HG03097 (cell line): ENCODE results near the gene TIFAB.

Experiments
- ATAC-seq: cut with Tn5 transposase; IDR thresholded peaks from one replicate; pipeline ENCODE4 v1.9.1; 2021; ENCODE audit not compliant: unreplicated experiment, low FRiP score

The TIFAB gene

GRCh38 chr5:135444881-135445280 is 7.3 kb downstream of the TIFAB start:
- no peak for ATAC-seq

DNA sequence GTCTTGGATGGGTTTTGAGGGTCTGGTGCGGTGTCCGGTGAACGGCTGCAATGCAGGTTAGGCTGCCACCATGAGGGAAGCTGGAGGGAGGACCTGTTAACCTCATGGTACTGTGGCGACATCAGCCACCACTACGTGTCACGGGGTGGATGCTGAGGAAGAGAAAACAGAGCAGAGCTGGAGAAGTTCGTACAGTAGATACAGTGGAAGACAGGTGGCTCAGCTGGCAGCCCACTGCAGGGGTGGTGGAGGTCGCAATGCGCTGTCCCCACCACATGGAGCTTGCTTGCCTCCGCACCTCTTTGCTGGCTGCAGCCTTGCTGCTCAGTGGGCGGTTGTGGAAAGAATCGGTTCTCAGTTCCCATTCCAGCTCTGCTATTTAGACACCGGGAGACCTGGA is 7.8 kb downstream of the TIFAB start:
- ATAC-seq = no peak

DNA sequence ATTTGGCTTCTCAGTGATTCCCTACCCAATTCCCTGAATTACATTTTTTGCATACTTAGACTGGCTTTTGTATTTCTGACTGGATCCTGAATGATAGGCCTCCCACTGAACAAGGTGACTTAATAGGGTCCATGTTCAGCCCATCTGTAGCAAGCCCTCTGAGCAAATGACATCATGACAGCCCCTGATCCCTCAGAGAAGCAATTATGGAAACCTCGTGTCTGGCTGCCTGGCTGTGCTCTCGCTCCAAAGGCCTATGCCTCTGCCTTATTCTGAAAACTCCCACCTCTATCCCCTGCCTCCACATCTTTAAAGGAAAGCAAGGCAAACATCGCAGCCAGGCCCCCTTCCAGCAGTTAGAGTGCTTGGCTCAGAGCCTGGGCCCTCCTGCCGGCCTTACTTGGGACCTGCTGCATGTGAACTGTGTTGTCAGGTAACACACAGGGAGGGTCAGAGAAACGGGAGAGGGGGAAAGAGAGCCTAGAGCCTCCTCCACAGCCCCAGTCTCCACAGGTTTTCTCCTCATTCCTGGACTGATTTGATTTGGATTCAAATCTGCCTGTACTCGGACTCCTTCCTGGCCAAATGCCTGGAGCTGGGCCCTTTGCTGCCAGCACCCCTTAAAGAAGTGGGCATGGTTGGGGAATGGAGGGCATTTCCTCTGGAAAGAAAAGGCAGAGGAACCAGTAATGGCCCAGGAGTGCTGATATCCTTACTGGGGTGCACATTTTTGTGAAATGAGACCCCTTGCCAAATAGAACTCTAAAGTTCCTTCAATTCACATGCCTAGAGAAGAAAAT is 8.8 kb downstream of the TIFAB start:
- no peak for ATAC-seq

DNA sequence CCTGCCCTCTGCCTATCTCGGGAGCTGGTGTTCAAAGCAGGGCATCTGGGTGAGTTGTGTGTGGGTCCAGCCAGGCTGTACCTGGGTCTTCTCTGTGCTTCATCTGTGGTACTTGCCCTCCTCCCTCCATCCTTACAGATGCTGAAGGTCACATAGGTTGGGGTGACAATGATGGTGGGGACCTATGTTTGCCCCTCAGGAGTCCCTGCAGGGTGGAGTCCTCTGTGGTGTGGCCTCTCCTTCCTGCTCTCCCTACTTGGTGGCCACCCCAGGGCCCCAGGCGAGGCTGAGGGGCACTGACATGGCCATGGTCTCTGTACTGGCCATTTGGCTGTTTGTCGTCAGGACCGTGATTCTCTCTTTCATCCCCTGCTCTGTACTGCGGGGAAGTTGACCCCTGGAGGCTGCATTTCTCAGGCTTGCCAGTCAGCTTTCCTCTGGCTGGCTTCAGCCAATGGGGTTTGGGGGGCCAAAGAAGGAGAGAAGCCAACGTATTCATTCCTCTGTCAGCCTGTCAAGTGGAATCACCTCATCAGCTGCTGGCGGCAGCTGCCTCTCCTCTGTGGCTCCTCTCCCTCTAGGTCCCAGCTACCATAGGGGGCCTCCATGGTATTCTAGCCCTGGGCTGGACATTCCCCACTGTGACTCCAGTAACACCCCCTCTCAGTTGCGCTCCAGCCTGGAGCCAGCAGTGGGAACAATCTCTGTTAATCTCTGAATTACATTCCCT is 9.6 kb downstream of the TIFAB start:
- no peak for ATAC-seq

DNA sequence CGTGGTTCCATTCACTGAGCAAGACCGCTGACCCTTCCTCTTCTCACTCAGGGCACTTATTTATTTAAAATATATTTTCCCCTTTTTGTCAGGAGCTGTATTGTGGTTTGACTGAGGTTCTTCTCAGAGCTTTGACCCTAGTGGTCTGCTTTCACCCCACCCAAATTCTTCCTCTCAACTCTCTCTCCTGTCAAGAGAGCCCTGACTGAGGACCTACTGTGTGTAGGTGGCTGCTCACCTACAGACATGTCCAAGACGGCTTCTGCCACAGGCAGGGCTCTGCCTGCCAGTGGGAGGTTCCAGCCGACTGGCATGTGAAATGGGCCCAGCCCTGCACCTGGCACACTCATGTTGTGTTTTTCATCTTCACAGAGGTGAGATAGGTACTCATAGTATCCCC is 10.2 kb downstream of the TIFAB start:
- ATAC-seq = no peak

GRCh38 chr5:135441350-135441831 is 10.8 kb downstream of the TIFAB start:
- ATAC-seq = no peak

DNA sequence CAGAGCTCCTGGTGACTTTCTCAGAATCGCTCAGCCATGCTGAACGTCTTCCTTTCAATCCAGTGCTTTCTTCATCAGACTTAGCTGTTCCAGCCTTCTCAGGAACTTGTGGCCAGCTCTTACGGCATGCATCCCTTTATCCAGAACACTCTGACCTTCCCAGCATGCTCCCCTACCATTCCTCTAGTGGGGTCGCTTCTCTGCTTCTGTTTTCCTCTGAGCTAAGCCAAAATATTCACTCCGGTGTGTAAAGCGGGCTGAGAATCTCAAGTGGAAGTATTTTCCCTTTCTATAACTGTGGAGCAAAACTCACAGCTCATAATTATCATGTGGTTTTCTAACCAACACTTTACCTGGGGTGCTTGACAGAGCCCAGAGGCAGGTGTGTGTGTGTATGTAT is 11.2 kb downstream of the TIFAB start:
- ATAC-seq = no peak

- no peak for ATAC-seq
These were observed 12.6 kb downstream of the TIFAB start for GRCh38 chr5:135439231-135440205.

DNA sequence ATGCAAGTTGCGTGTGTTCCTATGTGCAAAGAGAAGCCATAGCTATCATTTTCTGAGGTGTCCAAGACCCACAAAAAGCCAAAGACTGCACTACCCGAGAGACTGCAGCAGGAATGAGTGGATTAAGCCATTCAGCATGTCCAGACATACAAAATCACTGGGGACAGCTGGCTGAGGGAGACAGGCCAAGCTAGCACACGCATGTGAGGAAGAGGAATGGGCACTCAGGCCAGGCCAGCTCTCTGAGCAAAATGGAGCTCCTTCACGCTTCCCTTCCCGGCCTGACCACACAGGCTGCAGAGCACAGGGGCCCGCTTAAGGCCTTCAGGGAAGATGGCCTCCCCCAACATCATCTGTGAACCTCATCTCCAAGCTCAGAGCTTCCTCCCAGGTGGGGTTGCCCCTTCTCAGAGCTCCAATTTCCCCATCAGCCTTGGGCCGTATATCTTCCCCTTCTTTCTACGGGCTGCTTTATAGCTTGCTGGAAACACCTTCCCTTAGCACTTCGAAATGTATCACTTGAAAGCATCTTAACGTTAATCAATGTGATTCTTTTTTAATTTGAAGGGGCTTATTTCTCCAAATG is 13.4 kb downstream of the TIFAB start:
- ATAC-seq = no peak

GRCh38 chr5:135437796-135438560 is 14.2 kb downstream of the TIFAB start:
- ATAC-seq = no peak

GRCh38 chr5:135437422-135437795 is 14.7 kb downstream of the TIFAB start:
- no peak for ATAC-seq

GRCh38 chr5:135436951-135437418 is 15.2 kb downstream of the TIFAB start:
- ATAC-seq = no peak

- no peak for ATAC-seq
These were observed 16.5 kb downstream of the TIFAB start for GRCh38 chr5:135435467-135436330.

DNA sequence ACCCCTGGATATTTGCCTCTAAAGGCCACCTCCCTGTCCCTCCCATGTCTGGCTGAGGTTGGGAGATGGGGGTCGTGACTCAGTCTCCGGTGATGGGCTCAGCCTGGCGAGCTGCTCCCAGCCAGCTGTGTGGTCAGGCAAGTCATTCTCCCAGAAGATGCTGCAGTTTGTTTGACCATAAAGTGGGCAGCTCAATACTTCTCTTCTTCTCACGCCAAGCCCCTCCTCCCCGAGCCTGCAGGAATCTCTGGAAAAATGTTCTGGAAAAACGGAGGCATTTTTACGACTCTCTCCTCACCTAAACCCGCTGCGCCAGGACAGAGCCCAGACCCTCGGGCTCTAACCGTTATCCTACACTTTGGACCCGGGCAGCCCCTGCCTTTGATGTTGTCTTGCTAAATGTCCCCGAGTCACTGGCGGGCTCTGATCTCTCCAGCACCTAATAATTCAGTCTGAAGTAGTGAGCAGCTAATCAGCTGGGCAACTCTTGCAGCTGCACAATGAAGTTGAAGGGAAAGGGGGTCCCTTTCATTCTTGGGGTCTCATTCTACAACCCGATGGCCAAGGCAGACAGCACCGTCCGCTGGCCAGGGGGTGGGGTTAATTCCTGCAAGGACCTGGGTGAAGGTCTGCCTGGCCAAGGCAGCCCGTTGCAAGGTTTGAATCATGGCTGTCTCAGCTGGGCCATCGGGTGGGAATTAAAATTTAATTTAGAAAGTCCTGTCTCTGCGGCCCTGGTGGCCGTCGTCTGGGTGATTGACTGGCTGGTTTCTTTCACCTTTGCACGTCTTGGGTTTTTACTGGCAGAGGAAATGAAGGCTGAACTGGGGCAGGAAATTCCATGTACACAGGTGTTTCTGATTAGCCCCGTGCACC is 17.3 kb downstream of the TIFAB start:
- ATAC-seq = no peak

DNA sequence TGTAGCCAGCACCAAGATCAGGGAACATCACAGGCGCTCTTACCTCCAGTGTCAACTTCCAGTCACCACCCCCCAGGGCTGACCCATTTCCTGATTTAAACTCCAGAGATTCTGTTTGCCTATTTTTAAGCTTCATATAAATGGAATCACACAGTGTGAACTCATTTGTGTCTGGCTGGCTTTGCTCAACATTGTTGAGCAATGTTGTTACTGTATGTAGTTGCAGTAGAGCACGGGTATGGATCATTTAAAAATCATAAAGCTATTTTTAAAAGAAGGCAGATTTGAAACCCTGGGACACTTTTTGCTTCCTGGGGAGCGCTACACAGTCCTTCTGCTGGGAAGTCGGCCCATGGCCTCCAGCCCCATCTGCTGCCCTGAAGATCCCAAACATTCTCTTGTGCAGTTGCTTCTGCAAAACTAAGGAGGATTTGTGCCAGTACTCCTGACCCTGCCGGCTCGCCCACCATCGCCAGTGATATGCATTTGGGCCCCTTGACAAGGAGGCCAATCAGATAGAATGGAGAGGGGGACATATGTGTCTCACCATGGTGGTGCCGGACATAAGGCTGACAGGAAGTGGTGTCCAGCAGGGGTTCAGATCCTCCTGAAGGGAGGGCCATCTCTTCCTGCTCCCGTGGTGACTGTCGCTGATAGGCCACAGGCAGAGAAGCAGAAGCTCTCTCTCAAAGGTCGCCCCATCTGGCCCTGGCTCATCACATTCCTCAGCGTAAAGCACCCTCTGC is 18.3 kb downstream of the TIFAB start:
- no peak for ATAC-seq

DNA sequence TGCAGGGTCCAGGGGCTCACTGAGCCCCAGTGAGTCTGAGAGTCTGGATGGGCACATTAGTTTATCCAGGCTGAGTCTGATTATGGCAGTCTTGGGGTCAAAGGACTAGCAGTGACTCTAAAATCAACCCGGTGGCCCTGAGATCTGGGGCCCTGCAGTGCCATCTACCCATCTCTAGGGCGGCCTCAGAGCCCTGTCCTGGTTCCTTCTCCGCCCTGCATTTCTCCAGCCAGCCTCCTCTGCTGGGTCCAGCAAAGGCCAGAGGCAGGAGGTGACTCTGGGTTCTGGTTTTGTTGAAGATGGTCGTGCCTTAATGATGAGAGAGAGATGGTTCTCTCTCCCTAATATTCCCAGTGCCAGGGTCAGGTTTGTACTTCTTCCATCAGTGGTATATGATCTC is 20.0 kb downstream of the TIFAB start:
- ATAC-seq = no peak

DNA sequence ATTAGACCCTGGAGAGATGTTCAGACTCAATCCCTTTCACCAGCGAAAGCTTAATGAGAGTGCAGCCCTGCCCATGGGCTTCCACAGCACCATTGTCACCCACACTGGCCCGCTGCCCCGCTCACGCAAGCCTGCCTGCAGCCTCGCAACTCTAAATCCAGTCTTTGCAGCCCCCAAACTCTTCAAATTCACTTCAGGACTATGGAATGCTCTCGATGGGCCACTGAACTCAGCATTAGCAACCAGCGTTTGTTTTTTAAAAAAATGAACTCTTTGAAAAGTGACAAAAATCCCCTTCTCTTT is 22.1 kb downstream of the TIFAB start:
- ATAC-seq = no peak
